LNCAP (cell line): ENCODE measurements around the gene MORF4L1.

Source experiments
- CTCF ChIP-seq: fragments of 450-650 bp; IDR thresholded peaks from 2 replicates; pipeline ENCODE4 v1.5.1; 2017; ENCODE audit warnings: mild to moderate bottlenecking

The MORF4L1 gene

GRCh38 chr15:78931439-78932257, 59.0 kb downstream of the MORF4L1 start:
- TF ChIP-seq CTCF, result no peak

DNA sequence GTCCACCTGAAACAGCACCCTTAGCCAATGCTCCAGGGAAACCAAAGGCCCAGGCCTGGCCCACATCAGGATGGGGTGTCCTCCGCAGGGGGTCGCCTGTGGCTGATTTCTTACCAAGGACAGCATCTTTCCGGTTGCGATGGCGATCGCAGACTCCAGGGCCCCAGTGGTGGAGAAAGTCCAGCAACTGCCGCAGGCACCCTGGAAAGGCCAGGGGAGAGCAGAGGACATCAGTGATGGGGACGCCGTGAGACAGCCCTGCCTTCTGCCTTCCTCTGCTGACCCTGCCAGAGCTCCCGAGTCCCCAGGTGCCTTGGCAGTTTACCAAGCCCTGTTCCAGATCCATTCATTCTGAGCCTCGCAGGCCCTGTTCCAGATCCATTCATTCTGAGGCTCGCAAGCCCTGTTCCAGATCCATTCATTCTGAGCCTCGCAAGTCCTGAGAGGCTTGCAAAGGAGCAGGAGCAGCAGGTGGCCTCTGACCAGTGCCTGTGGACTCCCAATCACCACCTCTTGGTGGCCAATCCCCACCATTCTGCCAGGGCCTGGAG, 59.6 kb downstream of the MORF4L1 start:
- no peak for TF ChIP-seq CTCF

GRCh38 chr15:78933187-78933822, 60.6 kb downstream of the MORF4L1 start:
- TF ChIP-seq CTCF, result no peak

- TF ChIP-seq CTCF, result no peak
Observed at GRCh38 chr15:78933823-78934654, 61.3 kb downstream of the MORF4L1 start.

DNA sequence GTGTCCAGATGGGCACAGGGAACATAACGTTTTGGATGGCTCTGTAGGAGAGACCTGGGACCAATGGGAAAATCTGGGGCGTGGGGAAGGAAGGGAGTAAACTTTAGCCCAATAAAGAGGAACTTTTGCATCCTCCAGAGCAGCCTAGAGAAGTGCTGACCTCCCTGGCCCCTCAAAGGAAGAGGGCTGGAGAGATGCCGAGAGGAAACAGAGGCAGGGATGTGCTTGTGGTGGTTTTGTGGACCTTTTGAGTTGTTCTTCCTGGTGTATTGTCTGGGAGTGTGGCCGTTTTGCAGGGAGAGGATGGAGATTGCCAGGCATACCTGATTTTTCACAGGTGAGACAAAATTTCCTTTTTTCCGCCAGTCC, 61.9 kb downstream of the MORF4L1 start:
- no peak for TF ChIP-seq CTCF

DNA sequence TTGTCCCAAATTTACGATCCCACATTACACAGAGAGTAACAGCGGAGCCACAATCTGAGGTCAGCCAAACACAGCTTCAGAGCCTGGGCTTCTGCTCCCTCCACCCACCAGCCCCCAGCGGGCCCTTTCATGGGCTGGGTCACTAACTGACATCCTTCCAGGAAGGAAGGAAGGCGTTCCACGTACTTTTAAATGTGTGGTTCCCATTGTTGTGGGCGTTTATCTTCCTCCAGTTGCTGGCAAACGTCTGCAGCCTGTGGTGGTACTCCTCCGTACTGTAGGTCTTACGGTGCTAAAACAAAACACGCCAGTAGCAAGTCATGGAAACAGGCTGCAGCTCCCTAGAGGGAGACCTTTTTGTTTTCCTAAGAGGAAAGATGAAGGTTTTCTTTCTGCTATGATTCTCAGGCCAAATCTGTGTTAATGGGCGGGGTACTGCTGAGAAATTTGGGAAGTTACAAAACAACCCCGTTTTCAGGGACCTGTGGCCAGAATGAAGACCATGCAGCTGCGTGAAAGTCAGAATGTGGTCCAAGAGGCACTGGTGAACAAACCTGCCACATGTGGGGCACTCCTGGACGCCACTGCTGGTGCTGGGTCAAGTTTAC, 64.5 kb downstream of the MORF4L1 start:
- TF ChIP-seq CTCF, result no peak
